Skin epidermis (tissue), 12 donors: Measurements from ENCODE around the gene FAM131A.

Experiments
- H3K27ac ChIP-seq, 21 experiments: fragments of 200-600 bp; sonication (generic) in 11 of 21; one replicate each; pipeline ENCODE4 v1.5.0; 2020; ENCODE audit warnings: mild to moderate bottlenecking in 3 of 21, inconsistent platforms in 2 of 21, moderate library complexity in 2 of 21
- H3K4me3 ChIP-seq, 7 experiments: fragments of 200-600 bp; sonication (generic) in 2 of 7; one replicate each; pipeline ENCODE4 v1.5.0; 2020; ENCODE audit warnings: inconsistent platforms in 2 of 7, mild to moderate bottlenecking in 2 of 7, moderate library complexity in 1 of 7

FAM131A gene

GRCh38 chr3:184383033-184383740 is 45.8 kb downstream of the FAM131A start:
- H3K4me3 ChIP-seq: no peak overlapping the region
- no peak overlapping the region for H3K27ac ChIP-seq

- H3K4me3 ChIP-seq: no peak overlapping the region
- H3K27ac ChIP-seq: no peak overlapping the region
Measured at GRCh38 chr3:184384342-184384741, 46.9 kb downstream of the FAM131A start.

GRCh38 chr3:184384856-184385422 is 47.5 kb downstream of the FAM131A start:
- H3K4me3 ChIP-seq: no peak overlapping the region
- H3K27ac ChIP-seq: no peak overlapping the region

GRCh38 chr3:184386047-184386806 is 48.8 kb downstream of the FAM131A start:
- H3K27ac ChIP-seq: no peak overlapping the region

GRCh38 chr3:184387174-184387714 is 49.8 kb downstream of the FAM131A start:
- no peak overlapping the region for H3K27ac ChIP-seq
- H3K4me3 ChIP-seq: no peak overlapping the region

More at GRCh38 chr3:184386047-184386806, 48.8 kb downstream of the FAM131A start:
- H3K4me3 ChIP-seq: no peak overlapping the region

GRCh38 chr3:184388164-184388935 is 51.0 kb downstream of the FAM131A start:
- no peak overlapping the region for H3K4me3 ChIP-seq
- H3K27ac ChIP-seq: no peak overlapping the region

GRCh38 chr3:184388936-184389230 is 51.5 kb downstream of the FAM131A start:
- Histone ChIP-seq H3K27ac (no peak overlapping the region), H3K4me3 (no peak overlapping the region)

- Histone ChIP-seq H3K27ac (no peak overlapping the region), H3K4me3 (no peak overlapping the region)
Measured at GRCh38 chr3:184389384-184389783, 52.0 kb downstream of the FAM131A start.

- Histone ChIP-seq H3K4me3 (no peak overlapping the region), H3K27ac (no peak overlapping the region)
Measured at GRCh38 chr3:184389935-184390528, 52.6 kb downstream of the FAM131A start.

GRCh38 chr3:184391266-184391665 is 53.9 kb downstream of the FAM131A start:
- Histone ChIP-seq H3K4me3 (no peak overlapping the region), H3K27ac (no peak overlapping the region)

- H3K27ac ChIP-seq: no peak overlapping the region
- H3K4me3 ChIP-seq: no peak overlapping the region
Measured at GRCh38 chr3:184395320-184395660, 57.9 kb downstream of the FAM131A start.
